Stimulated activated CD8-positive, alpha-beta memory T cell treated with anti-CD3 and anti-CD28 coated beads, Interleukin-7, amount 100 ng/mL, for 1 hour (primary cell): Measurements from ENCODE around the gene GEN1.

Experiments
- DNase-seq, 2 donors: peaks; one replicate each; pipeline ENCODE4 v3.0.0-alpha.2; 2020; ENCODE audit warnings: low read depth in 2 of 2

Gene GEN1

GRCh38 chr2:17752892-17753802 is 791 bp upstream of the GEN1 start:
- DNase-seq = peak; percentile 1 to 5

- DNase-seq = no peak
Observed at GRCh38 chr2:17754773-17755425, 961 bp downstream of the GEN1 start.

GRCh38 chr2:17756668-17757067 is 2.7 kb downstream of the GEN1 start:
- DNase-seq = no peak

GRCh38 chr2:17757321-17757720 is 3.4 kb downstream of the GEN1 start:
- no peak for DNase-seq

- no peak for DNase-seq
Observed at GRCh38 chr2:17758118-17758517, 4.2 kb downstream of the GEN1 start.

- no peak for DNase-seq
Observed at GRCh38 chr2:17759805-17760204, 5.9 kb downstream of the GEN1 start.

- no peak for DNase-seq
Observed at GRCh38 chr2:17762451-17762850, 8.5 kb downstream of the GEN1 start.

- no peak for DNase-seq
Observed at GRCh38 chr2:17763641-17764333, 9.8 kb downstream of the GEN1 start.

- DNase-seq = no peak
Observed at GRCh38 chr2:17765398-17765797, 11.5 kb downstream of the GEN1 start.

- DNase-seq = no peak
Observed at GRCh38 chr2:17768894-17769293, 15.0 kb downstream of the GEN1 start.

- no peak for DNase-seq
Observed at GRCh38 chr2:17771956-17772355, 18.0 kb downstream of the GEN1 start.

- DNase-seq = no peak
Observed at GRCh38 chr2:17772532-17772931, 18.6 kb downstream of the GEN1 start.

GRCh38 chr2:17780546-17780945 is 26.6 kb downstream of the GEN1 start:
- no peak for DNase-seq

- DNase-seq = no peak
Observed at GRCh38 chr2:17781482-17781881, 27.5 kb downstream of the GEN1 start.

- no peak for DNase-seq
Observed at GRCh38 chr2:17786727-17787126, 32.8 kb downstream of the GEN1 start.

GRCh38 chr2:17788773-17789172 is 34.8 kb downstream of the GEN1 start:
- DNase-seq = no peak

GRCh38 chr2:17790536-17790935 is 36.6 kb downstream of the GEN1 start:
- no peak for DNase-seq

GRCh38 chr2:17791121-17791816 is 37.3 kb downstream of the GEN1 start:
- no peak for DNase-seq

GRCh38 chr2:17791817-17792130 is 37.8 kb downstream of the GEN1 start:
- no peak for DNase-seq

- no peak for DNase-seq
Observed at GRCh38 chr2:17792515-17792914, 38.6 kb downstream of the GEN1 start.

- DNase-seq = no peak
Observed at GRCh38 chr2:17793296-17793695, 39.4 kb downstream of the GEN1 start.

- DNase-seq = no peak
Observed at GRCh38 chr2:17793803-17794354, 39.9 kb downstream of the GEN1 start.
